NCI-H1092 treated with DMSO at 0.1 percent for 48 hours (cell line): ENCODE measurements around the gene ZNF350.
"Not testable (repeated sequence)": the region's sequence is repeated elsewhere in the genome, so short reads cannot be mapped to it uniquely, and the experiment has no call there.

Source experiments
- DNase-seq: peaks from one replicate; lab custom pipeline; 2025; lab: John Stamatoyannopoulos, UW

ZNF350 gene

GRCh38 chr19:51971624-51972023 is 15.0 kb downstream of the ZNF350 start:
- no peak for DNase-seq

GRCh38 chr19:51970718-51971117 is 15.9 kb downstream of the ZNF350 start:
- DNase-seq = no peak

GRCh38 chr19:51965583-51965982 is 21.1 kb downstream of the ZNF350 start:
- DNase-seq = no peak

GRCh38 chr19:51960621-51961233 is 25.9 kb downstream of the ZNF350 start:
- not testable (repeated sequence) for DNase-seq

- no peak for DNase-seq
Measured at GRCh38 chr19:51959791-51960190, 26.8 kb downstream of the ZNF350 start.

GRCh38 chr19:51957846-51958245 is 28.8 kb downstream of the ZNF350 start:
- not testable (repeated sequence) for DNase-seq

- no peak for DNase-seq
Measured at GRCh38 chr19:51948975-51949374, 37.7 kb downstream of the ZNF350 start.

GRCh38 chr19:51946602-51947001 is 40.0 kb downstream of the ZNF350 start:
- no peak for DNase-seq

GRCh38 chr19:51944798-51945552 is 41.7 kb downstream of the ZNF350 start:
- DNase-seq = no peak

GRCh38 chr19:51938936-51939335 is 47.7 kb downstream of the ZNF350 start:
- no peak for DNase-seq

- no peak for DNase-seq
Measured at GRCh38 chr19:51931921-51932320, 54.7 kb downstream of the ZNF350 start.

- DNase-seq = no peak
Measured at GRCh38 chr19:51927859-51928258, 58.8 kb downstream of the ZNF350 start.

GRCh38 chr19:51926784-51927741 is 59.6 kb downstream of the ZNF350 start, which contains the start of gene ZNF613:
TSS of gene ZNF613 (plus strand) at chr19:51927472. CDS start at chr19:51936221, 8,749 bp downstream.
- peak; percentile 93 for DNase-seq

- DNase-seq = no peak
Measured at GRCh38 chr19:51926426-51926783, 60.2 kb downstream of the ZNF350 start.

- DNase-seq = no peak
Measured at GRCh38 chr19:51921949-51922348, 64.7 kb downstream of the ZNF350 start.

GRCh38 chr19:51919606-51920005 is 67.0 kb downstream of the ZNF350 start:
- DNase-seq = no peak

- no peak for DNase-seq
Measured at GRCh38 chr19:51916167-51916566, 70.5 kb downstream of the ZNF350 start.

GRCh38 chr19:51915324-51915867 is 71.2 kb downstream of the ZNF350 start:
- no peak for DNase-seq
